ENCODE results near the gene MDFIC.
"Not testable (repeated sequence)": the region's sequence is repeated elsewhere in the genome, so short reads cannot be mapped to it uniquely, and the experiment has no call there.

Gene MDFIC, protein sequence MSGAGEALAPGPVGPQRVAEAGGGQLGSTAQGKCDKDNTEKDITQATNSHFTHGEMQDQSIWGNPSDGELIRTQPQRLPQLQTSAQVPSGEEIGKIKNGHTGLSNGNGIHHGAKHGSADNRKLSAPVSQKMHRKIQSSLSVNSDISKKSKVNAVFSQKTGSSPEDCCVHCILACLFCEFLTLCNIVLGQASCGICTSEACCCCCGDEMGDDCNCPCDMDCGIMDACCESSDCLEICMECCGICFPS

DNA sequence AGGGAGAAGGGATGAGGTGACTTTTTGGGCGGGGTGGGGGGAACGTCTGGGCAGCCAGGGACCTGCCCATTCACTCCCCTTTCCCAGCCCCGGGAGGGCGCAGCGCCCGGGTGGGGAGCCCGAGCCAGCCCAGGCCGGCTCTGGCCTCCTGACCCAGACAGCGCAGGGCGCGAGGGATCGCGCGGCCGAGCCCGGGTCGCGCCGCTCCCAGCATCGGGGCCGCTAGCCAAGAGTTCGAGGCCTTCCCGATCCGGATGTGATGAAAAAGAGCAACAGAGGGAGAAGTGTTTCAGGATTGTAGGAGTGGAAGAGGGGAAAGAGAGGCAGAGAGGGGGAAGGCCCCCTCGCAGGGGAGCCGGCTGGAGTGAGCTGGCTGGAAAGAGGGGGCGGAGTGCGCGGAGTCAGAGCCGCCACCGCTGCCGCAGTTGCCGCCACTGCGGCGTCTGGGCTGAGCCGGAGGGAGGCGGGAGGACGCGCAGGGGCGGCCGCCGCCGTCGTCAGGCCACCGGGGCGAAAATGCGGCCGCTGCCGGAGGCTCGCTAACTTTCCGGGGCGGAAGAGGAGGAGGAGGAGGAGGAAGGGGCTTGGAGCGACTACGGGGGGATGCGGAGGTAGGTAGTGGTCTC lies at the start of gene MDFIC:
Gene MDFIC (plus strand): TSS at position 69 of the 626 bp plus-strand sequence. CDS start 940 bp downstream, outside the sequence.
- DNase-seq = no peak

DNA sequence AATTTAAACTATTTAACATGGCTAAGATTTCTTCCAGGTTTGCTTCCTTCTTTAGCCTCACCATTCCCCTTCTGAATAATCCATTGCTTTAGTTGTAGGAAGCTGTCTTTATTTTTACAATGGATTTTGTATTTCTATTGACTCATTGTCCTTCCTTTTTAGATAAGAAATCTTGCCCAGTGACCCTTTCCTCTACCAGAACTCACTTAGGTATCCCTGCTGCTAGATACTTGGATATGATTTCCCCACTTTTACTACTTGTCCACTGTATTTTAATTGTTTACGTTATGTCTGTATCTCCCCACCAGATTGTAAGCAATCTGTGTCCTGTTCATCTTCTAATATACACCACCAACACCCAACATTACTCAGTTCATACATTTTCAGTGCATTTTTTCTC lies 47.7 kb upstream of the MDFIC start:
- no peak for DNase-seq

DNA sequence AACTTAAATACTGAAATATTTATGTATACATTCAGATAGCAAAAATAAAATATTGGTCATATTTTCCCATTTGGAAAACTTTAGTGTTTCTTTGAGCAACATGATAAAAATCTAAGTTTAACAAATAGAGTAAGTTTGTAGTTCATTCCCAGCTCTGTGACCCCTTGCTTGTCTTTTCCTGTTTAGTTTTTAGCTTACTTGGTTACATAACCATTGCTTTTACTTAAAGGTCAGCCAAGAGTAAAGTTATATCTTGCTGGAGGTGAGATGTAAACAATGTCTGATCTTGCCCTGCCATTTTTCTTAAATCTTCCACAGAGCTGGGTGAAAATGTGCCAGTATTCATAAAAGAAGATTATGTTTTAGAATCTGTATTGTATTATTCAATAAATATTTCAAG lies 46.7 kb upstream of the MDFIC start:
- DNase-seq = no peak

DNA sequence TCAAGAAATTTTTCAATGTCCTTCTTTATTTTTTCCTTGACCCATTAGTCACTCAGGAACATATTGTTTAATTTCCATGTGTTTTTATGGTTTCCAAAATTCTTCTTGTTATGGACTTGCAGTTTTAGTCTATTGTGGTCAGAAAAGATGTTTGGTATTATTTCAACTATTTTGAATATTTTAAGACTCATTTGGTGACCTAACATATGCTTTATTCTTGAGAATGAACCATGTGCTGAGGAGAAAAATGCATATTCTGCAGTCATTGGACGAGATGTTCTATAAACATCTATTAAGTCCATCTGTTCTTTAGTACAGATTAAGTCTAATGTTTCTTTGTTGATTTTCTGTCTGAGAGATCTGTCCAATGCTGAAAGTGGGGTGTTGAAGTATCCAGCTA lies 42.3 kb upstream of the MDFIC start:
- no peak for DNase-seq

DNA sequence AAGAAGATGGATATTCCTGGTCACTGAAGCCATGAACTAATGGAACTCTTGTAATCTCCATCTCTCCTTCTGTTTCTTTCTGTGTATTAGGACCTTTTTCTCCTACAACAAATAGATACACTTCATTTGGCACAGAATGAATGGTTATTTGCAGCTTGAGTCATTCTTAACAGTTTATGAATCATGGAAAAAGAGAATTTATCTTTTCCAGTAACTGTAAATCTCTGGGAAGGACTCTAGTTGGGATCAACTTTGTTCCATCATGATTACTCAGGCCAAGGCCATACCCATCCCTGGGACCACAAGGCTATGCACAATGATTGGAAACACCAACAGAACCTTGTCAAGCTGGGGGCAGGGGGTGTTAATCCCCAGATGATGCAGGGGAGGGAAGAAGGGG lies 36.1 kb upstream of the MDFIC start:
- DNase-seq = no peak

DNA sequence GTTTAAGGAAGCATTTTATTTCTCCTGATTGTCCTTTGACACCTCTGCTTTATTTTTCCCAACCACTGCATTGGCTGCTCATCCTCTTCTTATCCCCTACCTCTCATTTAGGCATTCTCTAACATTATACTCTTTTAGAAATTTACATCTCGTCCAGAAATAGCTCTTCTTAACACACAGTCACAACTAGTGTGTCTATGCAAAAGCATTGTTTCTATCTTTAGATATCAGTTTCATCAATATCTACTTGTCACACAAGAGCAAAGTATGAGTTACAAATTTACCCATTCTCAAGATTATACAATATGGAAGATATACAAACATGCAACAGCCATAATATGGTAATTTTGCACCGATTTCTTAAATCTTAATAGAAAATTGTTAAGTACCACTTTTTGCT lies 35.7 kb upstream of the MDFIC start:
- DNase-seq = no peak

DNA sequence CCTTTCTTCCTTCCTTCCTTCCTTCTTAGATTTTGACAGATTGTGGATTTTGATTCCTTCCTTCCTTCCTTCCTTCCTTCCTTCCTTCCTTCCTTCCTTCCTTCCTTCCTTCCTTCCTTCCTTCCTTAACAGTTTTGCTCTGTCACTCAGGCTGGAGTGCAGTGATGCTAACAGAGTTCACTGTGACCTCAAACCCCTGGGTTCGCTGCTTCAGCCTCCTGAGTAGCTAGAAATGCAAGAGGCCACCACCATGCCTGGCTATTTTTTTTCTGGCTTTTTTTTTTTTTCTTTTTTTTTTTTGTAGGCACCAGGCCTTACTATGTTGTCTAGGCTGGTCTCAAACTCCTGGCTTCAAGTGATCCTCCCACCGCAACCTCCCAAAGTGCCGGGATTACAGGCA lies 32.8 kb upstream of the MDFIC start:
- DNase-seq = not testable (repeated sequence)

DNA sequence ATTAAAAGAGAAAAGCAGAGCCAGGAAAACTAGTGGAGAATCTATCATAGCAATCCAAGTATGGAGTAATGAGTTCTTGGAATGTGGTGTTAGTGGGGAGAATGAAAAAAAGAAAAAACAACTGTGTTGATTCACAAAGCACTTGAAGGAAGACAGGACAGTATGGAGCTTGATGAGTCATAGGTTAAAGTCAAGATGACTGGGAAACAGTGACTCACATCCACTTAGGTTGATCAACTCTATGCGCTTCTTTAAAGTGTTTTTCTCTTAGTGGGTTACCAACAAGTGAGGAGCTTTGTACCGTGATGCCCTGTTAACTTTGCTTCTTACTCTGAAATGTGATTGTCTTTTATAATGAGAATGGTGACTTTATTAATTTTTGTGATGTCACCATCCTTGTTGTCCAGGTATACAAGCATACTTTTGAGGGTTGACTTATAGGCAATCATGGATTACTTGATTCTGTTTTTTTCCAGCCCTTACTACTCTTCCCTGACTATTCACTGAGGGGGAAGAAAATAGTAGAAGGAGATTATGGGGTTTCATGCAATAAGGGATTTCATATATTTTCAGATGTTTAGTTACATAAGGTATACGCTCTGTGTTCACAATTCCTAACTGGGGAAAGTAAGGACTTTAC lies 32.1 kb upstream of the MDFIC start:
- DNase-seq = peak; percentile 33

DNA sequence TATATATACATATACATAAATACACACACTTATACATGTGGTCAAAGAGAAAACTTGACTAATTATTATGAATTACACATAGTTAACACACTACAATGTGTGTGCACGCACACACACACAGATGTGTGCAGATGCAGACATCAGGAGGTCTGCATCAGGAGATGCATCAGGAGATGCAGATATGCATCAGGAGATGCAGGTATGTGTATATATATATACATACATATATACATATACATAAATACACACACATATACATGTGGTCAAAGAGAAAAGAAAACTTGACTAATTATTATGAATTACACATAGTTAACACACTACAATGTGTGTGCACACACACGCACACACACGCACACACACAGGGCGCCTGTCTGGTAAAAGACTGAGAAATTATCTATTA lies 31.3 kb upstream of the MDFIC start:
- no peak for DNase-seq

DNA sequence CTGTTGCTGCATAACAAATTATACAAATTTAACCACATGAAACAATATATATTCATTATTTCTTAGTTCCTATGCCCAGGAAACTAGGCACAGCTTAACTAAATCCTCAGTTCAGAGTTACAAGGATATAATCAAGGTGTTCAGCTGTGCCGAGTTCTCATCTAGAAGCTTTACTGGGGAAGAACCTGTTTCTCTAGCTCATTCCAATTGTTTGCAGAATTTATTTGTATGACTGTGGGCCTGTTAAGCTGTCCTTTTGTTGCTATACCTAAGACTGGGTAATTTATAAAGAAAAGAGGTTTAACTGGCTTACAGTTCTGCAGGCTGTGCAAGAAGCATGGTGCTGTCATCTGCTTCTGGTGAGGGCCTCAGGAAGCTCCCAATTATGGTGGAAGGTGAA lies 21.8 kb upstream of the MDFIC start:
- no peak for DNase-seq

DNA sequence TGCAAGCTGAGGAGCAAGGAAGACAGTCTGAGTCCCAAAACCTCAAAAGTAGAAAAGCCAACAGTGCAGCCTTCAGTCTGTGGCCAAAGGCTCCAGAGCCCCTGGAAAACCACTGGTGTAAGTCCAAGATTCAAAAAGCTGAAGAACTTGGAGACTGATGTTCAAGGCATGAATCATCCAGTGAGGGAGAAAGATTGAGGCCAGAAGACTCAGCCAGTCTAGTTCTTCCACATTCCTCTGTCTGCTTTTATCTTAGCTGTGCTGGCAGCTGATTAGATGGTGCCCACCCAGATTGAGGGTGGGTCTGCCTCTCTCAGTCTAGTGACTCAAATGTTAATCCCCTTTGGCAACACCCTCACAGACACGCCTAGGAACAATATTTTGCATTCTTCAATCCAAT lies 20.1 kb upstream of the MDFIC start:
- DNase-seq = no peak

DNA sequence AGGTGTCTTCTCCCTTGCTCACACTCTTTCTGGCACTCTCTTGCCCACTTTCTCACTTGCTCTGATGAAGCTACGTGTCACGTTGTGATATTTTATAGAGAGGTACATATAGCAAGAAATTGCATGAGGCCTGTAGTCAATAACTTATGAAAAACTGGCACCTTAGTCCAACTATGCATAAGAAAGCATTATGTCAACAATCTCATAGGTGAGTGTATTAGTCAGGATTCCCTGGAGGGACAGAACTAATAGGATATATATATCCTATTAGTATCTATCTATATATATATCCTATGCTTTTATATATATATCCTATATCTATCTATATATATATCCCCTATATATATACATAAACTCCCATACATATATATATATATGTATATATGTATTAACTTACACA lies 18.8 kb upstream of the MDFIC start:
- no peak for DNase-seq

DNA sequence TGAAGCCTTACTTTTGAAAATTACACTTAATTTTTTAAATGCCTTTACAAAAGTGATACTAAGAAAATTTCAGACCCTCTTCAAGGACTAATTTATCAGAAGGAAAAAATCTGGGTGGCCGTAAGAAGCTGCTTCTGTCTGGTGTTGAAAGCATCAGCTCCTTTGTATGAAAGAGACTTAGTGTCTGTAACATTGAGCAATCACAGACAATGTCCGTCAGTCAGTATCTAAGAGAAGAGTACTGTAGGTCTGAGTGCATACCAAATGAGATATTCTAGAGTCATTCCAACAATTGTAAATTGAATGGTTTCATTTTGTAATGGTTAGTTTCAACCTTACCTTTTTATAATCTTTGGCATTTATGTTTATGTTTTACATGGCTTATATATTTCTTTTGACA lies 11.1 kb upstream of the MDFIC start:
- no peak for DNase-seq

DNA sequence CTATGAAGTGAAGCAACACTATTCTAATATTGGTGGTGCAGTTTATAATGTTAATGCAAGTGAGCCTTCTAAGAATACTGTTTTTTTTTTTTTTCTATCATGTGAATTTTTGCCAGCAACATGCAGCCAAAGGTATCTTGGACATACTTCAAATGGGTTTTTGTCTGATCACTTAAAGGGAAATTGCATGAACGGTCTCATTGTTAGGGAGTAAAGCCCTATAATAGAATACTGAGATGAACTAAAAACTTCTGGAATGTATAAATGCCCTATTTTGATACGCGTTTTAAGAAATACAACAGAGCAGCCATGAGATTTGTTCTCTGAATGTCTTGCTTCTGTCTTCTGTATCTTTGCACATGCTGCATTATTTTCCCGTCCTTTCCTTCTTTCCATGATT lies 10.5 kb upstream of the MDFIC start:
- DNase-seq = no peak

DNA sequence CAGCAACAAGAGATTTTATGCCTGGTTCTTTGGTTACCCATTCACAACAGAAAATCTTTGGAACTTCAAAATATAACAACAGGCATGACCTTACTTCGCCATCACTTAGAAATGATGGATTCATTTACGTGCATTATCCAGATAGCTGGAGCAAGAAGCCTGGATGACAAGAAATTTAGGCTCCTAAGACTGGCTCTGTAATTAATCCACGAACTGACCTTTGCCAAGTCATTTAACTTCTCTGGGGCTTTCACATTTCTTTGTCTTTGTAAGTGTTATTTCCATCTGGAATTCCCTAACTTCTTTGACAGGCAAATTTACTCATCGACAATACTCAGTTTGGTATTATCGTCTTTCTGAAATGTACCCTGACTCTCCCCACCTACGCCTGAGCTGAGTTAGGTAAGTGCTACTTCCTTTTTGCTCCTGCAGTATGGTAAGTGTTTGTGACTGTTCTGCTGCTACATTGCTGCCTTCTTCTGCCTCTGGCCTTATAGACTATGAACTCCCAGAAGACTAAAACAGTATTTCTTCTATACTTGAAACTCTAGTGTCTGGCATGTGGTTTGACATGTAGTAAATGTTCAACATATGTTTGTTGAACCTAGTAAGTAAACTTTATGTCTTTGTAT lies 5.5 kb upstream of the MDFIC start:
- no peak for DNase-seq

DNA sequence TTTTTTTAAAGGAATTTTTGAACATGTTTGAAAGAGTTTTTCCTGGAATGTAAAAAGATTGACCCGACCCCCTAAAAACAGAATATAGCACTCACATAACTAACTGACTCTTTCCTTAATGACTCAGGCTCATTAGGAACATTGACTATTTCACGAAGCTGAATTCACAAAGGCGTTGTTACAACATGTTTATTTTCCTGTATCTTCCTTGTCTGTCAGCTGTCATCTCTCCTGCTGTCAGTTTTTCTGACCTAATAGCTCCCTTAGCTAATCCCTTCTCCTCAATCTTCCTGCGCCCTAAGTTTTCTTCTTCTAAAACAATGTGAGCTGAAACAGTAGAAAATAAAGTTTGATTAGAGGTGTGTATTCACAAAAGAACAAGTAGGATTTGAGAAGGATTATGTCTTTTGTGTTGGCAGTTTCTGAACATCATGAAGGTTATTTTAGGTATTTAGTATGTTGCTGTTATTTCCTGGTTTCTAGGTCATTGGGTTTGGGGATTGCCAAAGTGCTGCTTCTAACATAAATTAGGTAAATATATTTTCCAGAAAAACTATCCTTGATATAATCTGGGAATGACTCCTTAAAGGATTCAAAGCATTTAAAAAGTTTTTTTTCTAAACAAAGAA lies 4.6 kb upstream of the MDFIC start:
- no peak for DNase-seq

DNA sequence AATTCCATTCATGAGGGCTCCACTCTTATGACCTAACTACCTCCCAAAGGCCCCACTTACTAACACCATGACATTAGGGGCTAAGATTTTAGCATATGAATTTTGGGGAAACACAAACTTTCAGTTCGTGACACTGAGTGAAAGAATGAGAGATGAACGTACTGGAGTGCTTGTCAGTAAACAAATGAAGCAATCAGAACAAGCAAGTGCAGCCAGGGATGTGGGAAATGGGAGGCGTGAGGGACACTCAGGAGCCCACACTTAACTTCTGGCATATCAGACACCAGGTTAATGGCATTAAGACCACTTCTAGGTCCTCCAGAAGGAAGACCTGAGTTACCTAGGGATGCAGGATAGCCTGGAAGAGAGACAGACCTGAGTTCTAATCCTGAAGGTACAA lies 2.3 kb upstream of the MDFIC start:
- no peak for DNase-seq

DNA sequence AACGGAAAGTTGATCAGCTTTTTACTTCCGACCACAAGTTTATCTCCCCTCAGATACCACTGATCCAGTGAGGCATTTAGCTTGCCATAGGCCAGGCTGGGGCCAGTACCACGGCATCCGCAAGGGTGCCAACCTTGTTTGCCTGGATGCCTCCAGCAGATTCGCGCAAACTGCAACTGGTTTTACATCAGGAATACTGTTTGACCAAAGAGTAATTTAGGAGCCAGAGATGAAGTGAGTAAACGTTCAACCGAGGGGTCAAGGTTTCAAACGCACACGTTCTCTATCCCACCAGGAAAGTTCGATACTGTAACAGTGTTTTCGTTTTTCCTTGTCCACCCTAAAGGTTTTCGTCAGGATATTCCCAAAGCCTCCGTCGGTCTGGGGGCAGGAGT lies 266 bp upstream of the MDFIC start:
- DNase-seq = no peak

DNA sequence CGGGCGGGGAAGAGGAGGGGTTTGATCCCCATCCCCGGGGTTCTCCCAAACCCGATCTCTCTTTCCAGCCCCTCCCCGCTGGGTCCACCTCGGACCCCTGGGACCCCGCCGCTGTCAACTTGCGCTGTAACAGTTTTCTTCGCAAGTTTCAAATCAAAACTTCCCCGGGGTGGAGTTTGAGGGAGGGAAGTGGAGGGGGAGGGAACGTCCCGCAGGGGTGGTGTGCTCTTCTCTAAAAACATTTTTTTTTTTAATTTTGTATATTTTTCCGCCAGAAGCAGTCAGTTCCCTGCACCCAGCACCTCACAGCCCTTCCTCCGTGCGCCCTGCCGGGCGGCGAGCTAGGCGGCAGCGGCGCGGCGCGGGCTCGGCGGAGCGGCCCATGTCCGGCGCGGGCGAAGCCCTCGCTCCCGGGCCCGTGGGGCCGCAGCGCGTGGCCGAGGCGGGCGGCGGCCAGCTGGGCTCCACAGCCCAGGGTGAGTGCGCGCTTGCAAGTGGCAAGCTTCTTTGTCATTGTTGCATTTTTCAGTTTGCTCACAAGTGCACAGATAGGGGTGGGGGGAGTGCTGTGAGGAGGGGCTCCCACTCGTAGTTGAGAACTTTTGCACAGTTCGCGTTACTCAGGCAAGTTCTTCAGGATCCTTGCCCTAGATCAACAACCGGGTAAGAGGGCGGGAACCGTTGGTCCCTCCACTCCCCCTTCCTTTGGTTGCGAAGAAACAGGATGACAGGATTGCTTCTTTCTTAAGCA lies 933 bp downstream of the MDFIC start:
- DNase-seq = no peak

DNA sequence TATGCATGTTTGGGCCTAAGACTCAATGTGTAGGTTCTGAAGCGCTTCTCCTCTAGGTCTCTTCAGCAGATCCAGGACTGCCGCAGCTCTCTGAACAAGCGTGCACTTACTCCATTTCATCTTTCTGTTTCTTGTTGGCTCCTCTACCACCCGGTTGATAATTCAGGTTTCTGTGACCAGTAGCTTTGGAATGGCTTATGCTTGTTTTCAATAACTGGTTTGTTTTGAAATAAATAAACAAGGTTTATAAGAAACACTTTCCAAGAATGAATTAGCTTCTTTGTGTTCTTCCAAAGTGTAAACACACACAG lies 1.5 kb downstream of the MDFIC start:
- no peak for DNase-seq

DNA sequence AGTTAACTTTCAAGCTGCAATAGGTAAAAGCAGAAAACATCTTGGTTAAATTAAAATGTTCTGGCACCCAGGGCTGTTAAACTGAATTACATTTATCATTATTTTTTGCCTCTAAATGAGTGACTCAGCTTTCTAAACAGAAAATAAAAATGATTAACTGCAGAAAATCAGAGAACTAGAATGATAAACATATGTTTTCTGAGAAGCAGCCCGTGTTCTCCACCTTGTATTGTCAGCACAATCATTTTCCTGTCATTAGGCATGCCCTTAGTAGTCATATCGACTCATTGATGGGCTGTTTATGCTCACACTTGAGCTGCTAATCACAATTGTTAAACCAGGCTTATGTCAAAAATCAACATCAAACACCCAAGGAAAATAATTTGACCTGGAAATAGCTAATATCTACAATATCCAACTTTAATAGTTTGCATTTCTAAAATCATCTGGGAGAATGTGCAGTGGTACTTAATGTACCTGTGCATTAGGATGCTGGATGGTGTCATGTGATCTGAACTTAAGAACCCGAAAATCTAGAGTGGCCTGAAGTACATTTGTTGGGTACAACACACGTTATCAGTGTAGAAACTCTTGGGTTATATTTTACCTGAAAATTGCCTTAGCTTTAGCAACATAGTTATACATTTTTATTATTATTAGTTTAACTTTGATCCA lies 2.3 kb downstream of the MDFIC start:
- DNase-seq = no peak

DNA sequence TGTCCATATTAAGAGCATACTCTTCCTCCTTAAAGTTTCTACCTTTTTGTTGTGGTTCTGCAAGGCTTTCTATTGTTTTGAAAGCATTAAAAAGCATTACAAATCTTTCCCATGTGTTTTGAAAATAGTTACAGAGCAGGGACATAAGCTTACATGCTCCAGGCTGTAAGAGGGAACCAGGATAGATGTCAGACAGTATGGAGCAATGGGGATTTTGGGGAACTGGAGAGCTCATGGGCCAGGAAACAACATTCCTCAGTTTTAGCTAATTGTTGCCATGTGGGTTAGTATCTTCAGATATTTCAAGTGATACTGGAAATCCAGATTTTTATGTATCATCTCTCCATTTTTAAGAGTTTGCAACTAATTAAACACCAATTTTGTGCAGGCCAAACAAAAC lies 3.5 kb downstream of the MDFIC start:
- no peak for DNase-seq

DNA sequence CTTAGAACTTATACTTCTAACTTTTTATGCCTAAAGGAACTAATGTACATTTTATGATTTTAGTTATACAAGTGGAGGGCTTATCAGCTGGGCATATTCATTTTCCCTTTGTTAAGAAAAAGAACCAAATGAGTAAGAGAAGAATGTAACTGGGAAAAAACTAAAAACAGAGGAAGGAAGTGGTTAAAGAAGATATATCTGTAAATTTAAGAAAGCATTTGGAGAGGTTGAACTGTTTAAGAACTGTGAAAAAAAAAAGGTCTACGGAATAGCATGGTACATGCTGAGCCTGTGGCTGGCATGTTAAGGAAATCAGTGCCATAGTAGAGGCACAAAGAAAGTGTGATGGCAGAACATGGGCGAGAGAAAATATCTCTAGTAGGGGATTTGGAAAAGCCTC lies 6.2 kb downstream of the MDFIC start:
- DNase-seq = no peak

Measured in OCI-M1 (cell line).